Neuronal stem cell (in vitro differentiated cells): Measurements from ENCODE around the gene TOR1AIP1.

ENCODE experiments used
- DNase-seq: peaks from one replicate; pipeline ENCODE4 v3.0.0-alpha.2; 2013; ENCODE audit warnings: low spot score
- H2AFZ ChIP-seq: one replicate; pipeline ENCODE4 v1.6.1; 2013; ENCODE audit warnings: mild to moderate bottlenecking, low read length, inconsistent platforms
- H2AK5ac ChIP-seq: 2 replicates; pipeline ENCODE4 v1.6.1; 2013; ENCODE audit warnings: low read depth, mild to moderate bottlenecking, inconsistent platforms, low read length, moderate library complexity, mixed read lengths
- H2BK120ac ChIP-seq: 2 replicates; pipeline ENCODE4 v1.6.1; 2013; ENCODE audit warnings: low read depth, mild to moderate bottlenecking, inconsistent platforms, low read length, moderate library complexity, mixed read lengths
- H2BK12ac ChIP-seq: one replicate; pipeline ENCODE4 v1.6.1; 2013; ENCODE audit warnings: low read length, inconsistent platforms
- H2BK15ac ChIP-seq: 2 replicates; pipeline ENCODE4 v1.6.1; 2013; ENCODE audit warnings: mild to moderate bottlenecking, low read length, inconsistent platforms, mixed read lengths
- H2BK5ac ChIP-seq: one replicate; pipeline ENCODE4 v1.6.1; 2013; ENCODE audit warnings: inconsistent platforms, mild to moderate bottlenecking, low read length, moderate library complexity
- H3K14ac ChIP-seq: one replicate; pipeline ENCODE4 v1.6.1; 2013; ENCODE audit warnings: low read length, inconsistent platforms
- H3K18ac ChIP-seq: 2 replicates; pipeline ENCODE4 v1.6.1; 2013; ENCODE audit warnings: low read length, inconsistent platforms
- H3K23ac ChIP-seq: 2 replicates; pipeline ENCODE4 v1.6.1; 2013; ENCODE audit warnings: low read depth, mild to moderate bottlenecking, mixed read lengths, low read length, inconsistent platforms; ENCODE audit not compliant: poor library complexity
- H3K27ac ChIP-seq: replicated peaks from 3 replicates; pipeline ENCODE4 v1.5.1; 2013; ENCODE audit warnings: low read length, inconsistent platforms
- H3K27me3 ChIP-seq, 3 experiments: 2 replicates each; pipeline ENCODE4 v1.6.1; 2013; ENCODE audit warnings: low read length in 3 of 3, mild to moderate bottlenecking in 2 of 3, inconsistent platforms in 1 of 3, low read depth in 1 of 3, mixed read lengths in 1 of 3, moderate library complexity in 1 of 3; ENCODE audit not compliant: control insufficient read depth in 3 of 3, insufficient read depth in 3 of 3
- H3K36me3 ChIP-seq, 2 donors: replicated peaks in 1 of 2; 2 replicates each; pipeline ENCODE4 v1.6.1; 2013; ENCODE audit warnings: low read length in 2 of 2; ENCODE audit not compliant: control insufficient read depth in 2 of 2, insufficient read depth in 2 of 2
- H3K4ac ChIP-seq: 2 replicates; pipeline ENCODE4 v1.6.1; 2013; ENCODE audit warnings: inconsistent platforms, mild to moderate bottlenecking, low read length, moderate library complexity
- H3K4me1 ChIP-seq, 2 donors: 1 replicate in 1 of 2; 2 replicates in 1 of 2; pipeline ENCODE4 v1.6.1; 2013; ENCODE audit warnings: low read length in 2 of 2, low read depth in 1 of 2; ENCODE audit not compliant: control insufficient read depth in 2 of 2, insufficient read depth in 1 of 2
- H3K4me2 ChIP-seq: one replicate; pipeline ENCODE4 v1.6.1; 2013; ENCODE audit warnings: mild to moderate bottlenecking, low read length, inconsistent platforms; ENCODE audit not compliant: insufficient read depth, poor library complexity, severe bottlenecking
- H3K4me3 ChIP-seq, 2 donors: 2 replicates each; pipeline ENCODE4 v1.5.1; 2013; ENCODE audit warnings: low read length in 2 of 2, mild to moderate bottlenecking in 2 of 2, inconsistent platforms in 1 of 2, moderate library complexity in 1 of 2
- H3K79me1 ChIP-seq: one replicate; pipeline ENCODE4 v1.6.1; 2013; ENCODE audit warnings: low read depth, mild to moderate bottlenecking, inconsistent platforms, low read length, moderate library complexity
- H3K9ac ChIP-seq: one replicate; pipeline ENCODE4 v1.6.1; 2013; ENCODE audit warnings: mild to moderate bottlenecking, low read depth, low read length, inconsistent platforms; ENCODE audit not compliant: poor library complexity
- H3K9me3 ChIP-seq, 2 donors: replicated peaks in 1 of 2; 2 replicates each; pipeline versions ENCODE3 to v1.6.1; 2013; ENCODE audit warnings: low read length in 2 of 2, mild to moderate bottlenecking in 2 of 2, inconsistent platforms in 1 of 2, low read depth in 1 of 2, mixed read lengths in 1 of 2, moderate library complexity in 1 of 2; ENCODE audit not compliant: control insufficient read depth in 2 of 2, insufficient read depth in 1 of 2
- H4K8ac ChIP-seq: one replicate; pipeline ENCODE4 v1.6.1; 2013; ENCODE audit warnings: low read depth, mild to moderate bottlenecking, inconsistent platforms, low read length, moderate library complexity
- H4K91ac ChIP-seq: one replicate; pipeline ENCODE4 v1.6.1; 2013; ENCODE audit warnings: low read length, low read depth, mild to moderate bottlenecking, inconsistent platforms; ENCODE audit not compliant: poor library complexity
- WGBS, 2 donors: extraction: QIAGEN DNeasy Blood & Tissue Kit; methylation state at CpG; one replicate each; pipeline ENCODE4 v1.1.7; 2013; ENCODE audit warnings: missing lambda C conversion rate in 2 of 2, mixed read lengths in 1 of 2; ENCODE audit not compliant: insufficient read length in 2 of 2, insufficient replicate concordance in 1 of 2; ENCODE audit errors: extremely low coverage in 2 of 2; 5-methylcytosine and 5-hydroxymethylcytosine counted together

Gene TOR1AIP1

DNA sequence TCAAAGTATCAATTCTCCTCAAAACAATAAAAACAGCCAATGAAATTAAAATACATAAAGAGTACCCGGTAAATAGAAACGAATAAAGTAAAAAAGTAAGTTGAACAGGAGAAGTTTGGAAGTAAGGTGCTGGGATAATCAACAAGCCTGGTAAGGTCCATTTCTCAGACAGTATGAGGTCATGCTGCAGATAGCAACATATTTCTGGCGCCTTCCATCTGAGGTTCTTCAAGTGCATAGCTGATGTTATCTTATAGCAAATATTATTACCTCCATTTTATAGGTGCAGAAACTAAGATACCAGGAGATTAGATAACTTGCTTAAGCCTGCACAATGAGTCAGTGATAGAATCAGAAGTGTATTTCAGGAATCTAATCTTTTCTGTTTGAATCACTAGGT is 48.8 kb downstream of the TOR1AIP1 start:
- no CpG with 5 or more reads among the region's 3 CpGs for WGBS, 2 donors
- Histone ChIP-seq H3K18ac (no peak overlapping the region), H2BK5ac (no peak overlapping the region), H3K4ac (no peak overlapping the region), H3K27me3 (no peaks in the 10 kb centered on the region), H3K27ac (no peak overlapping the region), H3K79me1 (no peaks in the 10 kb centered on the region), H3K9ac (no peak overlapping the region), H3K23ac (no peak overlapping the region), H2BK12ac (no peak overlapping the region), H3K4me2 (no peak overlapping the region), H3K4me3 (no peak overlapping the region), H2AFZ (no peak overlapping the region), H3K9me3 (no peaks in the 10 kb centered on the region), H4K8ac (no peak overlapping the region), H4K91ac (no peak overlapping the region), H3K4me1 (no peaks in the 10 kb centered on the region), H2BK120ac (no peak overlapping the region), H2AK5ac (no peak overlapping the region), H2BK15ac (no peak overlapping the region), H3K14ac (no peak overlapping the region), H3K36me3 (no peaks in the 10 kb centered on the region)
- DNase-seq, result no peak

GRCh38 chr1:179933219-179933618 is 51.1 kb downstream of the TOR1AIP1 start:
- Histone ChIP-seq H2AK5ac (no peak overlapping the region), H3K4ac (no peak overlapping the region), H4K8ac (no peak overlapping the region), H3K23ac (no peak overlapping the region), H3K18ac (no peak overlapping the region), H3K9me3 (no peaks in the 10 kb centered on the region), H3K27ac (no peak overlapping the region), H3K36me3 (no peaks in the 10 kb centered on the region), H2BK15ac (no peak overlapping the region), H3K4me1 (no peaks in the 10 kb centered on the region), H2BK120ac (no peak overlapping the region), H2BK12ac (no peak overlapping the region), H3K27me3 (peaks cover 0 to 3% (median 0%) of the 10 kb centered on the region in 3 experiments), H3K4me3 (no peak overlapping the region), H2BK5ac (no peak overlapping the region), H4K91ac (no peak overlapping the region), H3K79me1 (no peaks in the 10 kb centered on the region), H3K4me2 (no peak overlapping the region), H3K9ac (no peak overlapping the region), H2AFZ (peak overlapping the region; percentile 17), H3K14ac (no peak overlapping the region)
- no CpG with 5 or more reads among the region's 2 CpGs for WGBS, 2 donors
- no peak for DNase-seq

DNA sequence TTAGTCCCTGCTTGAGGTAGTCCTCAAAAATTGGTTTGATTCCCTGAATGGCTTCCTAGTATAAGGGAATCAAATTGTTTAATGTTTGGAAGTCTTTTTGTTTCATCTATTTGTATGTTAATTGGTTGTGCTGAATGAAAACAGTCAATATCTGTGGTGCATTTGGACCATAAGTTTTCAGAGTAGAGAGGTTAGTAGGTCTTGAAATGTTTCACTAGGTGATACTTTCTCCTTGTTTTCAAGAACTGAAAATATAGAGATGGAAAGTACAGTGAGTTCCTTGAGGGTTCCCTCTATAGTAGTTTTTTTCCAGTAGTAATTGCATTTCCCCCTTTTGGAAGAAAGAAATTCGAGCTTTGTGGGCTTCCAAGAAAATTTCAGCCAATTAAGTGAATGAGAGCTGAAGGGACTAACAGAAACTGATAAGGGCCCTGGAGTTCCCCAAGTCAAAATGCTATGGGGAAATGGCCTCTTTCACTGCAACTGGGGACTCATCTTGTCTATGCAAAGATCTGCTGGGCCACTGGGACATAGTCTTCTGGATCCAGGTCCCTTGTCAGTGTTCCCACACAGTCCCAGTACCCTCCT is 53.9 kb downstream of the TOR1AIP1 start:
- Histone ChIP-seq H3K4me3 (no peak overlapping the region), H4K8ac (no peak overlapping the region), H3K4me1 (no peaks in the 10 kb centered on the region), H2BK15ac (no peak overlapping the region), H3K14ac (no peak overlapping the region), H3K27me3 (peaks cover 0 to 3% (median 0%) of the 10 kb centered on the region in 3 experiments), H3K9ac (no peak overlapping the region), H2BK120ac (no peak overlapping the region), H3K79me1 (no peaks in the 10 kb centered on the region), H2BK12ac (no peak overlapping the region), H4K91ac (no peak overlapping the region), H3K9me3 (no peaks in the 10 kb centered on the region), H3K18ac (no peak overlapping the region), H2AK5ac (no peak overlapping the region), H3K27ac (no peak overlapping the region), H3K36me3 (no peaks in the 10 kb centered on the region), H2AFZ (no peak overlapping the region), H3K4me2 (no peak overlapping the region), H2BK5ac (no peak overlapping the region), H3K23ac (no peak overlapping the region), H3K4ac (no peak overlapping the region)
- DNase-seq, result no peak
- WGBS, 2 donors, result no CpG with 5 or more reads among the region's 1 CpG

GRCh38 chr1:179937668-179938254 is 55.7 kb downstream of the TOR1AIP1 start:
- H3K27me3 ChIP-seq, result peaks cover 0 to 3% (median 0%) of the 10 kb centered on the region in 3 experiments
- no peaks in the 10 kb centered on the region for H3K79me1 ChIP-seq
- no peak overlapping the region for H2BK5ac ChIP-seq
- H3K4me1 ChIP-seq, result no peaks in the 10 kb centered on the region
- H3K18ac ChIP-seq, result no peak overlapping the region
- no peak overlapping the region for H2AFZ ChIP-seq
- no peak overlapping the region for H3K9ac ChIP-seq
- no peak overlapping the region for H4K91ac ChIP-seq
- no peak overlapping the region for H3K4me2 ChIP-seq
- DNase-seq, result no peak
- H3K14ac ChIP-seq, result no peak overlapping the region
- no peak overlapping the region for H4K8ac ChIP-seq
- H3K36me3 ChIP-seq, result no peaks in the 10 kb centered on the region
- H2AK5ac ChIP-seq, result no peak overlapping the region
- no peak overlapping the region for H3K27ac ChIP-seq
- H2BK12ac ChIP-seq, result no peak overlapping the region
- no peaks in the 10 kb centered on the region for H3K9me3 ChIP-seq
- no peak overlapping the region for H2BK120ac ChIP-seq
- H3K4me3 ChIP-seq, result no peak overlapping the region
- no peak overlapping the region for H3K4ac ChIP-seq
- no peak overlapping the region for H3K23ac ChIP-seq
- H2BK15ac ChIP-seq, result no peak overlapping the region
